Common myeloid progenitor, CD34-positive (primary cell): ENCODE data around the gene THNSL1.
"Not testable (repeated sequence)": the region's sequence is repeated elsewhere in the genome, so short reads cannot be mapped to it uniquely, and the experiment has no call there.

Source experiments
- CTCF ChIA-PET: fragments of 350-600 bp; sonication (Branson Sonifier 250); formaldehyde crosslinking; loops from one replicate; lab custom pipeline; 2021; ENCODE audit warnings: antibody characterized with exemption; lab: Charles Lee
- POLR2A ChIA-PET: fragments of 350-600 bp; sonication (Branson Sonifier 250); formaldehyde crosslinking; loops from one replicate; lab custom pipeline; 2021; ENCODE audit warnings: antibody characterized with exemption; lab: Charles Lee
- DNase-seq, 3 donors: peaks; one replicate each; pipeline versions ENCODE4 v3.0.0 to v3.0.0-alpha.2; 2013
- H3K27ac ChIP-seq, 2 experiments: 1 replicate in 1 of 2; 2 replicates in 1 of 2; pipeline ENCODE4 v1.7.0; 2013; ENCODE audit warnings: inconsistent platforms in 2 of 2, low read length in 2 of 2, mild to moderate bottlenecking in 2 of 2, low read depth in 1 of 2, moderate library complexity in 1 of 2; ENCODE audit not compliant: severe bottlenecking in 2 of 2, insufficient read depth in 1 of 2, poor library complexity in 1 of 2
- H3K27me3 ChIP-seq, 5 experiments: replicated peaks in 2 of 5; 1 replicate in 3 of 5; 2 replicates in 2 of 5; pipeline versions ENCODE4 v1.6.1 to v1.7.0; 2013; ENCODE audit warnings: low read length in 4 of 5, mild to moderate bottlenecking in 2 of 5, moderate library complexity in 2 of 5, inconsistent platforms in 1 of 5; ENCODE audit not compliant: insufficient read depth in 5 of 5, control insufficient read depth in 4 of 5
- H3K36me3 ChIP-seq, 4 experiments: 1 replicate in 2 of 4; 2 replicates in 2 of 4; pipeline versions ENCODE4 v1.6.1 to v1.7.0; 2013; ENCODE audit warnings: low read length in 3 of 4, control low read depth in 1 of 4, mild to moderate bottlenecking in 1 of 4; ENCODE audit not compliant: control insufficient read depth in 4 of 4, insufficient read depth in 4 of 4
- H3K4me1 ChIP-seq, 4 experiments: 1 replicate in 3 of 4; 2 replicates in 1 of 4; pipeline versions ENCODE4 v1.6.1 to v1.7.1; 2013; ENCODE audit warnings: low read length in 3 of 4, mild to moderate bottlenecking in 3 of 4, control low read depth in 1 of 4, inconsistent platforms in 1 of 4, moderate library complexity in 1 of 4; ENCODE audit not compliant: control insufficient read depth in 4 of 4, insufficient read depth in 4 of 4; ENCODE audit errors: control extremely low read depth in 1 of 4
- H3K4me3 ChIP-seq, 7 experiments: 1 replicate in 4 of 7; 2 replicates in 3 of 7; pipeline versions ENCODE4 v1.5.1 to v1.7.0; 2013; ENCODE audit warnings: mild to moderate bottlenecking in 7 of 7, low read length in 6 of 7, moderate library complexity in 6 of 7, inconsistent platforms in 2 of 7, low read depth in 2 of 7, control low read depth in 1 of 7; ENCODE audit not compliant: insufficient read depth in 4 of 7, control insufficient read depth in 1 of 7; ENCODE audit errors: extremely low read depth in 1 of 7
- H3K9me3 ChIP-seq, 5 experiments: 1 replicate in 4 of 5; 2 replicates in 1 of 5; pipeline versions ENCODE4 v1.6.1 to v1.7.1; 2013; ENCODE audit warnings: low read length in 4 of 5, mild to moderate bottlenecking in 2 of 5, inconsistent platforms in 1 of 5, low read depth in 1 of 5, moderate library complexity in 1 of 5; ENCODE audit not compliant: control insufficient read depth in 4 of 5, insufficient read depth in 2 of 5; ENCODE audit errors: control extremely low read depth in 1 of 5
- WGBS: methylation state at CpG from one replicate; pipeline ENCODE4 v1.1.5; 2013; ENCODE audit not compliant: insufficient coverage; 5-methylcytosine and 5-hydroxymethylcytosine counted together

THNSL1 gene

GRCh38 chr10:24998044-24998443, 18.4 kb upstream of the THNSL1 start:
- 79% methylated on average over 2 of the region's 3 CpGs for WGBS
- Histone ChIP-seq H3K27me3 (no peaks in the 10 kb centered on the region), H3K9me3 (peaks cover 0 to 3% (median 0%) of the 10 kb centered on the region in 5 experiments), H3K27ac (no peak overlapping the region), H3K36me3 (no peaks in the 10 kb centered on the region), H3K4me1 (no peaks in the 10 kb centered on the region), H3K4me3 (no peak overlapping the region)
- ChIA-PET CTCF (interaction anchor here (1.3 kb wide), 1 partner anchor 8 kb away, joined by 4 read pairs; no protein-coding TSS in a partner anchor), POLR2A (no interaction called here)
- DNase-seq = no peak

- H3K27ac ChIP-seq, H3K4me3 ChIP-seq, H3K4me1 ChIP-seq, DNase-seq, H3K9me3 ChIP-seq, H3K27me3 ChIP-seq, CTCF ChIA-PET, H3K36me3 ChIP-seq, POLR2A ChIA-PET: not testable (repeated sequence)
- 100% methylated on average over 1 of the region's 2 CpGs for WGBS
These were observed 4.8 kb upstream of the THNSL1 start for GRCh38 chr10:25011591-25011990.

- H3K36me3 ChIP-seq = no peaks in the 10 kb centered on the region
- peaks cover 12 to 23% (median 22%) of the 10 kb centered on the region in 4 experiments for H3K4me1 ChIP-seq
- ChIA-PET POLR2A (no interaction called here), CTCF (no interaction called here)
- no peak overlapping the region for H3K4me3 ChIP-seq
- DNase-seq = no peak
- no peak overlapping the region for H3K27ac ChIP-seq
- H3K9me3 ChIP-seq = no peaks in the 10 kb centered on the region
- no peaks in the 10 kb centered on the region for H3K27me3 ChIP-seq
These were observed 1.8 kb upstream of the THNSL1 start for GRCh38 chr10:25014579-25014978.

- H3K27me3 ChIP-seq = no peaks in the 10 kb centered on the region
- H3K27ac ChIP-seq = peak within 1 kb of the TSS; percentile 83 to 92
- peak; percentile 96 to 97 (median 97) for DNase-seq
- WGBS = 0% methylated on average over 11 of the region's 16 CpGs
- peak within 1 kb of the TSS; percentile 42 to 83 (median 73) for H3K4me3 ChIP-seq
- H3K9me3 ChIP-seq = no peaks in the 10 kb centered on the region
- ChIA-PET CTCF (interaction anchor here (0.9 to 1.4 kb wide), 4 partner anchors 64 to 375 kb away, joined by 3 to 5 read pairs (median 3); no protein-coding TSS in a partner anchor), POLR2A (interaction anchor here (0.6 kb wide), 1 partner anchor 26 kb away, joined by 3 read pairs; no protein-coding TSS in a partner anchor)
- no peaks in the 10 kb centered on the region for H3K36me3 ChIP-seq
- H3K4me1 ChIP-seq = peaks cover 12 to 30% (median 22%) of the 10 kb centered on the region in 4 experiments
These were observed 510 bp upstream of the THNSL1 start, which contains the start of gene ENKUR for GRCh38 chr10:25015828-25016375. TSS of gene ENKUR (minus strand) at chr10:25016158. CDS start at chr10:25015936, 222 bp downstream.

- WGBS = 2% methylated on average over 9 of the region's 10 CpGs
- CTCF ChIA-PET = interaction anchor here (1.4 kb wide), 1 partner anchor 63 kb away, joined by 5 read pairs; no protein-coding TSS in a partner anchor
- no peak for DNase-seq
These were observed 760 bp downstream of the THNSL1 start for GRCh38 chr10:25017154-25017590.

GRCh38 chr10:25017661-25018060, 1.2 kb downstream of the THNSL1 start:
- peak in 2 of 3 donors; percentile 6 to 13 for DNase-seq
- H3K36me3 ChIP-seq = no peaks in the 10 kb centered on the region
- H3K9me3 ChIP-seq = no peaks in the 10 kb centered on the region
- H3K27me3 ChIP-seq = no peaks in the 10 kb centered on the region
- H3K27ac ChIP-seq = peak overlapping the region; percentile 83 to 92
- 100% methylated on average over 4 of the region's 6 CpGs for WGBS
- H3K4me3 ChIP-seq = peak overlapping the region in 6 of 7 experiments; percentile 72 to 83 (median 78)
- CTCF ChIA-PET = no interaction called here
- POLR2A ChIA-PET = no interaction called here
- peaks cover 12 to 30% (median 22%) of the 10 kb centered on the region in 4 experiments for H3K4me1 ChIP-seq

More at GRCh38 chr10:25017154-25017590, 760 bp downstream of the THNSL1 start:
- no peaks in the 10 kb centered on the region for H3K9me3 ChIP-seq
- H3K4me1 ChIP-seq = peaks cover 12 to 30% (median 22%) of the 10 kb centered on the region in 4 experiments
- H3K4me3 ChIP-seq = peak overlapping the region in 6 of 7 experiments; percentile 72 to 83 (median 78)
- POLR2A ChIA-PET = no interaction called here
- H3K27ac ChIP-seq = peak overlapping the region; percentile 83 to 92
- H3K36me3 ChIP-seq = no peaks in the 10 kb centered on the region
- H3K27me3 ChIP-seq = no peaks in the 10 kb centered on the region

GRCh38 chr10:25018703-25019102, 2.3 kb downstream of the THNSL1 start:
- ChIA-PET CTCF (no interaction called here), POLR2A (no interaction called here)
- 71% methylated on average over 1 of the region's 3 CpGs for WGBS
- no peak for DNase-seq
- no peak overlapping the region for H3K4me3 ChIP-seq
- peaks cover 12 to 37% (median 25%) of the 10 kb centered on the region in 4 experiments for H3K4me1 ChIP-seq
- H3K27ac ChIP-seq = no peak overlapping the region
- H3K9me3 ChIP-seq = no peaks in the 10 kb centered on the region
- no peaks in the 10 kb centered on the region for H3K27me3 ChIP-seq
- no peaks in the 10 kb centered on the region for H3K36me3 ChIP-seq
